VCaP (cell line): ENCODE measurements around the gene COPE.
"Not testable (repeated sequence)": the region's sequence is repeated elsewhere in the genome, so short reads cannot be mapped to it uniquely, and the experiment has no call there.

Source experiments
- H3K27ac ChIP-seq: fragments of 450-650 bp; 2 replicates; pipeline ENCODE4 v1.5.1; 2017
- TF ChIP-seq, protein P1 (sequence below): fragments of 450-650 bp; conservative IDR thresholded peaks from 2 replicates; pipeline ENCODE4 v1.5.1; 2017; ENCODE audit warnings: mild to moderate bottlenecking, moderate library complexity

The COPE gene

GRCh38 chr19:18905513-18906236 is 13.5 kb downstream of the COPE start:
- TF ChIP-seq, protein P1, sequence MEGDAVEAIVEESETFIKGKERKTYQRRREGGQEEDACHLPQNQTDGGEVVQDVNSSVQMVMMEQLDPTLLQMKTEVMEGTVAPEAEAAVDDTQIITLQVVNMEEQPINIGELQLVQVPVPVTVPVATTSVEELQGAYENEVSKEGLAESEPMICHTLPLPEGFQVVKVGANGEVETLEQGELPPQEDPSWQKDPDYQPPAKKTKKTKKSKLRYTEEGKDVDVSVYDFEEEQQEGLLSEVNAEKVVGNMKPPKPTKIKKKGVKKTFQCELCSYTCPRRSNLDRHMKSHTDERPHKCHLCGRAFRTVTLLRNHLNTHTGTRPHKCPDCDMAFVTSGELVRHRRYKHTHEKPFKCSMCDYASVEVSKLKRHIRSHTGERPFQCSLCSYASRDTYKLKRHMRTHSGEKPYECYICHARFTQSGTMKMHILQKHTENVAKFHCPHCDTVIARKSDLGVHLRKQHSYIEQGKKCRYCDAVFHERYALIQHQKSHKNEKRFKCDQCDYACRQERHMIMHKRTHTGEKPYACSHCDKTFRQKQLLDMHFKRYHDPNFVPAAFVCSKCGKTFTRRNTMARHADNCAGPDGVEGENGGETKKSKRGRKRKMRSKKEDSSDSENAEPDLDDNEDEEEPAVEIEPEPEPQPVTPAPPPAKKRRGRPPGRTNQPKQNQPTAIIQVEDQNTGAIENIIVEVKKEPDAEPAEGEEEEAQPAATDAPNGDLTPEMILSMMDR = no peak
- H3K27ac ChIP-seq = no peak overlapping the region

- no peak overlapping the region for H3K27ac ChIP-seq
- TF ChIP-seq, protein P1 = no peak
Measured at GRCh38 chr19:18905058-18905456, 14.1 kb downstream of the COPE start.

DNA sequence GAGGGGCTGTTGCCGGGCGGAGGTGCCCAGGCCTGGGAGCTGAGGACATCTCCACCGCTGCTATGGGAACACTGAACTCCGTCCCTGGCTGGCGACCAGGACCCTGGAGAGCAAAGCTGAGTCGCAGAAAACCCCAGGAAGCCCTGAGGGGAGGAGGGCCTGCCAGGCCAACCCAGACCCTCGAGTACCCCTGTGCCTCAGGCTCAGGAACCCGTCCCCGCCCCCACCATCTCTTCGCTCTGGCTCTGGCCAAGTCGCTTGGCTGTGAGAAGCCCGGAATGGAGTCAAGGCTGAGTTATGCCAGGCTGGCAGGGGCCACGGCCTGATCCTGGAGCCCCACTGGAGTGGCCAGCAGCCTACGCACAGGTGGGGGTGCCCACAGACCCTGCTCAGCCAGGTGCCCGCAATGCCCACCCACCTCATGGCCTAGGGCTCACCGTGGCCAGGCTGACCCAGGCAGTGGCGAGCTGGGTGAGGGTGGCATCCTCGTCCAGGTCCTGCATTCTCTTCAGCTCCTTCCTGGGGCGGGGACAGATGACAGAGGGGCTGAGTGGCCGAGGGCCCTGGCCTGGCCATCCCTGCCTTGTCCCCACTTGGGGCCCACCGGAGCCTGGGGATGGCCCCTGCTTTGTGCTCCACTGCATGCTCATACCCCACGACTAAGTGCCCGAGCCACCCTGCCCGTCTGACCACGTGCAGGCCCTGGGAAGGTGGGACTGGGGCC is 14.7 kb downstream of the COPE start:
- TF ChIP-seq, protein P1 = no peak
- no peak overlapping the region for H3K27ac ChIP-seq

DNA sequence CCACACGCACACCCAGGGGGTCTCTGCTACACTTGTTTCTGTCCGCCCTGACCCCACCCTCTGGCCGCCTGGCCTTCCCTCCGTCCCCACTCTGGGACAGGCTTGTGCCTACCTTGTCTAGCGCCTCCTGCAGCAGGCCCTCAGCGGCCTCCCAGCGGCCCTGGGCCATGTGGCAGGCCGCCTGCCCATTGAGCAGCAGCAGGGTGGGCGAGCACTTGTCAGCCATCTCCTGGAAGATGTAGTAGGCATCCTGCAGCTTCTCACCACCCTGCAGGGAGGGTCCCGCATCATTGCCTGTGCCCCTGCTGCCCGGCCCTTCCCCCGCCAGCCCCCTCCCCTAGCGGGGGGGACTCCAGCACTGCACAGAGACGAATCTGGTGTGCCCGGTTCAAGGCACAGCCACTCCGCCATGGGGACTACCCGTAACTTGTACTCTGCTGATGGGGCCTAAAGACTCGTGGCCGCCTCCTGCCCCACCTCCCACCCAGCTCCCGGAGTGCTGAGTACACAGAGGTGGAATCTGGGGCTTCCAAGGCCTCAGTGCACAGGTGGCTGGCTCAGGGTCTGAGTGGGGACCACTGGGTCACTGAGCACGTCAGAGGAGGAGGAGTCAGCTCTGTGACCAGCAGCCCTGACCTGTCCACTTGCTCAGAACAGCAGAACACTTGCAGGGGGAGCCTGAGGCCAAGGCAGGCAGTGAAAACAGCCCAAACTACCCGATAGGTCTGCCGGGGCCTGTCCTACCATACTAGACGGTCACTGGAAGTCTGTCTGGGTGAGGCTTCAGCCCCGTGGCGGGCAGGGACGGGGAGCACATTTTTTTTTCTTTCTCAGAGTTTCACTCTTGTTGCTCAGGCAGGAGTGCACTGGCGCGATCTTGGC is 15.8 kb downstream of the COPE start:
- TF ChIP-seq, protein P1 = no peak
- H3K27ac ChIP-seq = no peak overlapping the region

- H3K27ac ChIP-seq = not testable (repeated sequence)
Measured at GRCh38 chr19:18902519-18902918, 16.7 kb downstream of the COPE start.

DNA sequence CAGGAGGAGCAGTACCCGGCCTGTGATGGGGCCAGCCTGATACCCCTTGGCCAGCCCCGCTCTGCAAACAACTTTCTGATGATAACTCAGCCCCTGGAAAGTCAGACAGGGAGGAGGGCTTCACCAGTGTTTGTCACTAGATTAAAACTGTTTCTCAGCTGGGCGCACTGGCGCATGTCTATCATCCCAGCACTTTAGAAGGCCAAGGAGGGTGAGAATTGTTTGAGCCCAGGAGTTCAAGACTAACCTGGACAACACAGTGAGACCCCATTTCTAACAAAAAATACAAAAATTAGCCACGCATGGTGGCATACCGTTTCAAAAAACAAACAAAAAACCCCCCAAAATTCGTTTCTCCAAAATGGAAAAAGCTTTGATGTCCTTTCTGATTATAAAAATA is 17.7 kb downstream of the COPE start:
- H3K27ac ChIP-seq = no peak overlapping the region
- TF ChIP-seq, protein P1 = no peak

- TF ChIP-seq, protein P1 = no peak
- no peak overlapping the region for H3K27ac ChIP-seq
Measured at GRCh38 chr19:18900700-18901481, 18.3 kb downstream of the COPE start.
